GM23338 (cell line): Measurements from ENCODE around the gene ZNF546. TPM values are rescaled to one million over a fixed set of nuclear protein-coding genes. Genes with fewer than 3 reads are reported as not detected.
"Not testable (repeated sequence)": the region's sequence is repeated elsewhere in the genome, so short reads cannot be mapped to it uniquely, and the experiment has no call there.

Experiments
- ATAC-seq: fragments of 200-7000 bp; cut with Tn5 transposase; 3 replicates; pipeline ENCODE4 v1.9.1; 2020
- DNase-seq: peaks from one replicate; pipeline ENCODE4 v3.0.0-alpha.2; 2015; ENCODE audit warnings: low spot score
- H2AFZ ChIP-seq: fragments of 200-600 bp; sonication (generic); 2 replicates; pipeline ENCODE4 v1.8.0; 2016; ENCODE audit warnings: antibody characterized with exemption, mild to moderate bottlenecking, moderate library complexity
- H3F3A ChIP-seq: fragments of 200-600 bp; sonication (generic); replicated peaks from 2 replicates; pipeline ENCODE4 v1.8.0; 2017; ENCODE audit warnings: antibody characterized with exemption, mixed run types, low read depth
- H3K27ac ChIP-seq: fragments of 200-600 bp; sonication (generic); 2 replicates; pipeline ENCODE4 v1.6.1; 2016; ENCODE audit warnings: low read depth
- H3K27me3 ChIP-seq: fragments of 200-600 bp; sonication (generic); 2 replicates; pipeline ENCODE4 v1.8.0; 2016; ENCODE audit warnings: mild to moderate bottlenecking, mixed run types, moderate library complexity; ENCODE audit not compliant: insufficient read depth
- H3K36me3 ChIP-seq: fragments of 200-600 bp; sonication (generic); 2 replicates; pipeline ENCODE4 v1.8.0; 2016; ENCODE audit warnings: mild to moderate bottlenecking; ENCODE audit not compliant: insufficient read depth
- H3K4me1 ChIP-seq: fragments of 200-600 bp; sonication (generic); 2 replicates; pipeline ENCODE4 v1.8.0; 2016; ENCODE audit warnings: mild to moderate bottlenecking, moderate library complexity; ENCODE audit not compliant: insufficient read depth
- H3K4me2 ChIP-seq: fragments of 200-600 bp; sonication (generic); 2 replicates; pipeline ENCODE4 v1.7.1; 2017; ENCODE audit warnings: mixed run types
- H3K4me3 ChIP-seq: fragments of 200-600 bp; sonication (generic); 2 replicates; pipeline ENCODE4 v1.6.1; 2016; ENCODE audit warnings: mixed run types
- H3K79me2 ChIP-seq: fragments of 200-600 bp; sonication (generic); replicated peaks from 2 replicates; pipeline ENCODE4 v1.8.0; 2017; ENCODE audit warnings: mild to moderate bottlenecking; ENCODE audit not compliant: insufficient read depth
- H3K9me2 ChIP-seq: fragments of 200-600 bp; sonication (generic); 2 replicates; pipeline ENCODE4 v1.8.0; 2017; ENCODE audit not compliant: insufficient read depth
- H4K20me1 ChIP-seq: fragments of 200-600 bp; sonication (generic); replicated peaks from 2 replicates; pipeline ENCODE4 v1.8.0; 2017; ENCODE audit warnings: mild to moderate bottlenecking; ENCODE audit not compliant: insufficient read depth
- H3K27ac Mint-ChIP-seq: 2 replicates; pipeline ENCODE4 v1.8.0; 2020; ENCODE audit warnings: inconsistent platforms, mild to moderate bottlenecking, moderate library complexity, mixed read lengths
- H3K27me3 Mint-ChIP-seq: 3 replicates; pipeline ENCODE4 v1.8.0; 2022; ENCODE audit warnings: low read depth, mild to moderate bottlenecking, moderate library complexity, mixed read lengths, inconsistent platforms; ENCODE audit not compliant: insufficient read depth, poor library complexity
- H3K36me3 Mint-ChIP-seq: 3 replicates; pipeline ENCODE4 v1.8.0; 2021; ENCODE audit warnings: low read depth, mild to moderate bottlenecking, inconsistent platforms, moderate library complexity, mixed read lengths
- H3K4me1 Mint-ChIP-seq: 3 replicates; pipeline ENCODE4 v1.8.0; 2020; ENCODE audit warnings: mild to moderate bottlenecking, inconsistent platforms, mixed read lengths
- H3K4me3 Mint-ChIP-seq: 3 replicates; pipeline ENCODE4 v1.8.0; 2021; ENCODE audit warnings: moderate library complexity, mild to moderate bottlenecking, inconsistent platforms, mixed read lengths
- H3K9me3 Mint-ChIP-seq: 3 replicates; pipeline ENCODE4 v1.8.0; 2020; ENCODE audit warnings: moderate library complexity, mild to moderate bottlenecking, inconsistent platforms, mixed read lengths
- CREB1 ChIP-seq: fragments of 250-450 bp; sonication (Bioruptor Pico); IDR thresholded peaks from 2 replicates; pipeline ENCODE4 v1.5.0; 2020; ENCODE audit warnings: low read depth, mild to moderate bottlenecking, moderate library complexity
- CTCF ChIP-seq, 2 experiments: fragments of 200-600 bp in 1 of 2; sonication (generic) in 1 of 2; conservative IDR thresholded peaks; 2 replicates each; pipeline versions ENCODE4 v1.5.1 to v1.6.1; 2016 to 2017; ENCODE audit warnings: antibody characterized with exemption in 2 of 2, low read depth in 2 of 2, mild to moderate bottlenecking in 2 of 2, moderate library complexity in 1 of 2
- EZH2 ChIP-seq: fragments of 200-600 bp; sonication (generic); IDR thresholded peaks from one replicate; pipeline ENCODE4 v1.8.0; 2017; ENCODE audit warnings: antibody characterized with exemption, mild to moderate bottlenecking, low read depth; ENCODE audit not compliant: unreplicated experiment
- EZH2phosphoT487 ChIP-seq: fragments of 200-600 bp; sonication (generic); IDR thresholded peaks from one replicate; pipeline ENCODE4 v1.8.1; 2018; ENCODE audit warnings: antibody characterized with exemption; ENCODE audit not compliant: unreplicated experiment
- JUNB ChIP-seq: IDR thresholded peaks from one replicate; pipeline ENCODE4 v1.6.1; 2016; ENCODE audit warnings: antibody characterized with exemption; ENCODE audit not compliant: unreplicated experiment
- NANOG ChIP-seq: IDR thresholded peaks from 2 replicates; pipeline ENCODE4 v1.6.1; 2016; ENCODE audit warnings: antibody characterized with exemption, borderline replicate concordance
- POLR2AphosphoS5 ChIP-seq: IDR thresholded peaks from 2 replicates; pipeline ENCODE4 v1.6.1; 2016; ENCODE audit warnings: antibody characterized with exemption, low read depth
- REST ChIP-seq: IDR thresholded peaks from one replicate; pipeline ENCODE4 v1.6.1; 2018; ENCODE audit warnings: antibody characterized with exemption; ENCODE audit not compliant: unreplicated experiment
- STAT1 ChIP-seq: IDR thresholded peaks from one replicate; pipeline ENCODE4 v1.6.1; 2016; ENCODE audit warnings: antibody characterized with exemption; ENCODE audit not compliant: unreplicated experiment
- ZNF114 ChIP-seq: fragments of 250-450 bp; sonication (Bioruptor Pico); IDR thresholded peaks from 2 replicates; pipeline ENCODE4 v1.5.0; 2020; ENCODE audit warnings: mild to moderate bottlenecking, moderate library complexity
- ZNF331 ChIP-seq: fragments of 250-450 bp; sonication (Bioruptor Pico); IDR thresholded peaks from 2 replicates; pipeline ENCODE4 v1.5.0; 2020; ENCODE audit warnings: low read depth, mild to moderate bottlenecking, moderate library complexity
- polyA plus RNA-seq: library from polyadenylated mRNA; unstranded; fragments of >200 nt; fragmentation: Nextera tagmentation; extraction: Ambion mirVana; gene quantifications from 2 replicates; pipeline ENCODE4 v1.2.1, GENCODE V29; 2016
- total RNA-seq: library from RNA; depleted of rRNA; stranded (reverse); fragments of >200 nt; shearing (Covaris generic); gene quantifications from 2 replicates; pipeline ENCODE4 v1.2.3, GENCODE V29; 2014

The ZNF546 gene
- total and polyA plus RNA-seq, 2 experiments from 2014 or later: 0.38 to 0.95 TPM

GRCh38 chr19:40038047-40038446 lies 41.2 kb downstream of the ZNF546 start:
- not testable (repeated sequence) for H3K27ac Mint-ChIP-seq, H3K4me3 Mint-ChIP-seq, H3K4me3 ChIP-seq, H4K20me1 ChIP-seq, H3K4me1 Mint-ChIP-seq, H3K9me2 ChIP-seq, DNase-seq, H3K27ac ChIP-seq, ATAC-seq, H3K27me3 Mint-ChIP-seq, H3K79me2 ChIP-seq, H2AFZ ChIP-seq, H3K27me3 ChIP-seq, H3K4me1 ChIP-seq, H3K4me2 ChIP-seq, H3F3A ChIP-seq
- Mint-ChIP-seq H3K9me3 (peaks cover 84% of the 10 kb centered on the region), H3K36me3 (peaks cover 73% of the 10 kb centered on the region)
- peaks cover 31% of the 10 kb centered on the region for H3K36me3 ChIP-seq

GRCh38 chr19:40041718-40042117 lies 44.9 kb downstream of the ZNF546 start:
- not testable (repeated sequence) for H2AFZ ChIP-seq, H3K4me2 ChIP-seq, H4K20me1 ChIP-seq, H3K4me1 ChIP-seq, H3K27ac Mint-ChIP-seq, H3K9me2 ChIP-seq, H3K4me1 Mint-ChIP-seq, ATAC-seq, H3K4me3 Mint-ChIP-seq, H3K27me3 ChIP-seq, H3K79me2 ChIP-seq, H3K27me3 Mint-ChIP-seq, H3F3A ChIP-seq, H3K27ac ChIP-seq, DNase-seq, H3K4me3 ChIP-seq
- peaks cover 33% of the 10 kb centered on the region for H3K36me3 ChIP-seq
- peaks cover 84% of the 10 kb centered on the region for H3K9me3 Mint-ChIP-seq
- peaks cover 73% of the 10 kb centered on the region for H3K36me3 Mint-ChIP-seq

GRCh38 chr19:40053491-40053890 lies 56.6 kb downstream of the ZNF546 start:
- H3K79me2 ChIP-seq: peaks cover 71% of the 10 kb centered on the region
- no peak for ATAC-seq
- Mint-ChIP-seq H3K27me3 (peaks cover 13% of the 10 kb centered on the region), H3K4me3 (no peak overlapping the region), H3K4me1 (peaks cover 13% of the 10 kb centered on the region), H3K27ac (no peak overlapping the region), H3K9me3 (peaks cover 31% of the 10 kb centered on the region), H3K36me3 (peaks cover 33% of the 10 kb centered on the region)
- no peak overlapping the region for H3K4me3 ChIP-seq
- no peaks in the 10 kb centered on the region for H3K27me3 ChIP-seq
- H3K36me3 ChIP-seq: no peaks in the 10 kb centered on the region
- DNase-seq: no peak
- peaks cover 8% of the 10 kb centered on the region for H4K20me1 ChIP-seq
- H3F3A ChIP-seq: no peaks in the 10 kb centered on the region
- no peaks in the 10 kb centered on the region; the same call in 1 of the 2 replicates for H3K9me2 ChIP-seq
- H3K27ac ChIP-seq: no peak overlapping the region
- H3K4me1 ChIP-seq: peaks cover 10% of the 10 kb centered on the region; the same call in 1 of the 2 replicates
- no peak overlapping the region for H2AFZ ChIP-seq
- no peak overlapping the region for H3K4me2 ChIP-seq
- no peak for TF ChIP-seq NANOG
- no peak for TF ChIP-seq EZH2
- no peak for TF ChIP-seq EZH2phosphoT487
- no peak for TF ChIP-seq POLR2AphosphoS5
- no peak for TF ChIP-seq REST
- TF ChIP-seq ZNF331 (CRISPR knock-in tag): no peak
- TF ChIP-seq JUNB: no peak
- TF ChIP-seq CREB1 (CRISPR knock-in tag): no peak
- no peak for TF ChIP-seq ZNF114 (CRISPR knock-in tag)
- no peak for TF ChIP-seq STAT1
- TF ChIP-seq CTCF (conservative IDR thresholded peaks at IDR 0.05; ENCODE audit: low read depth in 2 of 2): no peak
